Measurements from ENCODE around the gene TSPEAR.
"Not testable (repeated sequence)": the region's sequence is repeated elsewhere in the genome, so short reads cannot be mapped to it uniquely, and the experiment has no call there.

TSPEAR gene

GRCh38 chr21:44611551-44611950 lies 99.8 kb downstream of the TSPEAR start:
- H3K4me3 ChIP-seq (ENCODE audit: low read length) = no peak overlapping the region
- no peak for TF ChIP-seq CTCF (IDR thresholded peaks at IDR 0.05; ENCODE audit: insufficient read depth, low read depth, low read length, missing control alignments)
- DNase-seq (ENCODE audit: low read depth) = no peak

- not testable (repeated sequence) for DNase-seq (ENCODE audit: low read depth)
Observed at GRCh38 chr21:44610157-44610843, 101.1 kb downstream of the TSPEAR start.

DNA sequence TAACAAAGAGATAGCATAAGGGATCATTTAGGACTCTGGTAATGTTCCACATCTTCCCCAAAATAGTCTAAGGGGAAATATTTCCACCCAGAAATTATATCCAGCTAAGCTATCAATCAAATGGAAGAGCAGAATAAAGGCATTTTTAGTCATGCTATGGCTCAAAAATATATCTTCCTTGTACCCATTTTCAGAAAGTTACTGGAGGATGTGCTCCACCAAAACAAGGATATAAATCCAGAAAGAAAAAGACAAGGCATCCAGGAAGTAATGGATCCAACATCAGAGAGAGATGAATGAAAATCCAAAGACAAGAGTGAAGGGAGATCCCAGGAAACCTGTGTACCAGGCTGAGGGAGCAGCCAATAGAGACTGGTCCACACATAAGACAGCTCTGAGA lies 102.2 kb downstream of the TSPEAR start:
- no peak for DNase-seq (ENCODE audit: low read depth)
- TF ChIP-seq CTCF (IDR thresholded peaks at IDR 0.05; ENCODE audit: insufficient read depth, low read depth, low read length, missing control alignments) = no peak
- no peak overlapping the region for H3K4me3 ChIP-seq (ENCODE audit: low read length)

More at GRCh38 chr21:44610157-44610843, 101.1 kb downstream of the TSPEAR start:
- H3K4me3 ChIP-seq (ENCODE audit: low read length) = not testable (repeated sequence)

- no peak for DNase-seq (ENCODE audit: low read depth)
- no peak for TF ChIP-seq CTCF (IDR thresholded peaks at IDR 0.05; ENCODE audit: insufficient read depth, low read depth, low read length, missing control alignments)
- no peak overlapping the region for H3K4me3 ChIP-seq (ENCODE audit: low read length)
Observed at GRCh38 chr21:44606495-44606894, 104.9 kb downstream of the TSPEAR start.

DNA sequence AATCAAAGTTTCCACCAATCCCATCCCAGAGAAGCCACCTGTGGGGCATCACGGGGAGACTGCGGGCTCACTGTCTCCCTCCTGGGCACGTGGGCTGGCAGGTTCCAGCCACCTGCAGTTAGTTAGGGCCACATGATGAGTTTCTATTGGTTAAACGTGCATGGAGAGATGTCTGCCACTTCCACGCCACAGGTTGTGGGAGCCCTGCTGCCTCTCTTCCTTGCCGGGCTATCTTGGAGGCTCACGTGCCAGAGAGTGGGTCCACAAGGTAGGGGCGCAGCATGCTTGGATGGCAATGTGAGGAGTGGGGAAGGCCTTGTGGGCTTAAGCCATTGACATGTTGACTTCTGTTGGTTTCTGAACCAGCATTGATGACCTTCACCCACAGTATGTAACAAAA lies 107.5 kb downstream of the TSPEAR start:
- no peak overlapping the region for H3K4me3 ChIP-seq (ENCODE audit: low read length)
- no peak for TF ChIP-seq CTCF (IDR thresholded peaks at IDR 0.05; ENCODE audit: insufficient read depth, low read depth, low read length, missing control alignments)
- no peak for DNase-seq (ENCODE audit: low read depth)

DNA sequence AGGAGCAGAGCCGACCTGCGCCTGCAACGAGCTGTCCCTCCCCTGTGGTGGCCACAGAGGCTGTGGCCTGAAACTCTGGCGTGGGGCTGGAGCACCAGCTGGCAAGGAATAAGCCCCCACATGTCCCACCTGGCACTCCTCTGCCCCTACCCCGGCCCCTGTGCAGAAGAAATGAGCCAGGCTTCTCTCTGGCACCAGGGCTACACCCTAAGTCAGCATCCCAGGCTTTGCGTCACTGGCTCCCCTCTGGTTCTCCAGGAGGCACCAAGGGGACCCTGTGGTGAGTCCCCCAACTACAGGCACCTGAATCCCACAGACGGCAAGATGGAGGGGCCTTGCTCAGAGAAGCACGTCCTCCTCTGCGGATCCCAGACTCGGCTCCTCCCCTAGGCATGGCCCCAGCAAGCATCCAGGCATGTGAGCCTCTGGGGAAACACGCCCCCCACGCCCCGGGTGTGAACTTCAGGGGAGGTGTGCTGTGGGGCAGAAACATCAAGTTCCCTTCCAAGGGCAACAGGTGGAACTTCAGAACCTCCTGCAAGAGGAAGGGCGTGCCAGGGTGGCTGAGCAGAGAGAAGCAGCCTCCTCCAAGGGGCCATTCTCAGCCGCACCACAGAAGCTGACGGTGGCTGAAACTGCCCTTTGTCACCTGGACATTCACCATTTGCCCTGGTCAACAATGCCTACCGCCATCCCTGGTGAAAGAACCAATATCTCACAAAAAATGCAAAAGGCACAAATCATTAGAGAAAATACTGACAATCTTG lies 108.1 kb downstream of the TSPEAR start:
- no peak overlapping the region for H3K4me3 ChIP-seq (ENCODE audit: low read length)
- DNase-seq (ENCODE audit: low read depth) = no peak
- TF ChIP-seq CTCF (IDR thresholded peaks at IDR 0.05; ENCODE audit: insufficient read depth, low read depth, low read length, missing control alignments) = no peak

DNA sequence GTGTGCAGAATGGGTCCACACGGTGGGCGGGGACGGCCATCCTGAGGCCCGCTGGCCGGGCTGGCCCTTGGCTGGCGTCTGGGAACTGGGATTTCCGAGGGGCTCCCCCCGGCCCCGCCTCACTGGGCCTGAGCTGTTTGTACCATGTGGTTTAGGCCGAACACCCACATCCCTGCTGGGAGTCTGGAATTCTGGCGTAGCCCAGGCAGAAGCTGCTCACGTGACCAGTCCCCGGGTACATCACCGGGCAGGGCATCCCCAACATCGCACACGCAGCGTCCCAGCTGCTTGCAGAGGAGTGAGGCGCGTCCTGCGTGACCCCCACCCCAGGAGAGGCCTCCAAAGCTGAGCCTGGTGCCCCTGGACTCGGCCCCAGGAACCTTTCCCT lies 108.9 kb downstream of the TSPEAR start:
- TF ChIP-seq CTCF (IDR thresholded peaks at IDR 0.05; ENCODE audit: insufficient read depth, low read depth, low read length, missing control alignments) = no peak
- H3K4me3 ChIP-seq (ENCODE audit: low read length) = no peak overlapping the region
- DNase-seq (ENCODE audit: low read depth) = no peak
